Neuronal stem cell (in vitro differentiated cells): Measurements from ENCODE around the gene URM1.
A peak's percentile ranks its signal among the peaks of the same experiment; 100 is the strongest.

Source experiments
- DNase-seq: peaks from one replicate; pipeline ENCODE4 v3.0.0-alpha.2; 2013; ENCODE audit warnings: low spot score
- H2AFZ ChIP-seq: one replicate; pipeline ENCODE4 v1.6.1; 2013; ENCODE audit warnings: mild to moderate bottlenecking, low read length, inconsistent platforms
- H2AK5ac ChIP-seq: 2 replicates; pipeline ENCODE4 v1.6.1; 2013; ENCODE audit warnings: low read depth, mild to moderate bottlenecking, inconsistent platforms, low read length, moderate library complexity, mixed read lengths
- H2BK120ac ChIP-seq: 2 replicates; pipeline ENCODE4 v1.6.1; 2013; ENCODE audit warnings: low read depth, mild to moderate bottlenecking, inconsistent platforms, low read length, moderate library complexity, mixed read lengths
- H2BK12ac ChIP-seq: one replicate; pipeline ENCODE4 v1.6.1; 2013; ENCODE audit warnings: low read length, inconsistent platforms
- H2BK15ac ChIP-seq: 2 replicates; pipeline ENCODE4 v1.6.1; 2013; ENCODE audit warnings: mild to moderate bottlenecking, low read length, inconsistent platforms, mixed read lengths
- H2BK5ac ChIP-seq: one replicate; pipeline ENCODE4 v1.6.1; 2013; ENCODE audit warnings: inconsistent platforms, mild to moderate bottlenecking, low read length, moderate library complexity
- H3K14ac ChIP-seq: one replicate; pipeline ENCODE4 v1.6.1; 2013; ENCODE audit warnings: low read length, inconsistent platforms
- H3K18ac ChIP-seq: 2 replicates; pipeline ENCODE4 v1.6.1; 2013; ENCODE audit warnings: low read length, inconsistent platforms
- H3K23ac ChIP-seq: 2 replicates; pipeline ENCODE4 v1.6.1; 2013; ENCODE audit warnings: low read depth, mild to moderate bottlenecking, mixed read lengths, low read length, inconsistent platforms; ENCODE audit not compliant: poor library complexity
- H3K27ac ChIP-seq: replicated peaks from 3 replicates; pipeline ENCODE4 v1.5.1; 2013; ENCODE audit warnings: low read length, inconsistent platforms
- H3K27me3 ChIP-seq, 3 experiments: 2 replicates each; pipeline ENCODE4 v1.6.1; 2013; ENCODE audit warnings: low read length in 3 of 3, mild to moderate bottlenecking in 2 of 3, inconsistent platforms in 1 of 3, low read depth in 1 of 3, mixed read lengths in 1 of 3, moderate library complexity in 1 of 3; ENCODE audit not compliant: control insufficient read depth in 3 of 3, insufficient read depth in 3 of 3
- H3K36me3 ChIP-seq, 2 donors: replicated peaks in 1 of 2; 2 replicates each; pipeline ENCODE4 v1.6.1; 2013; ENCODE audit warnings: low read length in 2 of 2; ENCODE audit not compliant: control insufficient read depth in 2 of 2, insufficient read depth in 2 of 2
- H3K4ac ChIP-seq: 2 replicates; pipeline ENCODE4 v1.6.1; 2013; ENCODE audit warnings: inconsistent platforms, mild to moderate bottlenecking, low read length, moderate library complexity
- H3K4me1 ChIP-seq, 2 donors: 1 replicate in 1 of 2; 2 replicates in 1 of 2; pipeline ENCODE4 v1.6.1; 2013; ENCODE audit warnings: low read length in 2 of 2, low read depth in 1 of 2; ENCODE audit not compliant: control insufficient read depth in 2 of 2, insufficient read depth in 1 of 2
- H3K4me2 ChIP-seq: one replicate; pipeline ENCODE4 v1.6.1; 2013; ENCODE audit warnings: mild to moderate bottlenecking, low read length, inconsistent platforms; ENCODE audit not compliant: insufficient read depth, poor library complexity, severe bottlenecking
- H3K4me3 ChIP-seq, 2 donors: 2 replicates each; pipeline ENCODE4 v1.5.1; 2013; ENCODE audit warnings: low read length in 2 of 2, mild to moderate bottlenecking in 2 of 2, inconsistent platforms in 1 of 2, moderate library complexity in 1 of 2
- H3K79me1 ChIP-seq: one replicate; pipeline ENCODE4 v1.6.1; 2013; ENCODE audit warnings: low read depth, mild to moderate bottlenecking, inconsistent platforms, low read length, moderate library complexity
- H3K9ac ChIP-seq: one replicate; pipeline ENCODE4 v1.6.1; 2013; ENCODE audit warnings: mild to moderate bottlenecking, low read depth, low read length, inconsistent platforms; ENCODE audit not compliant: poor library complexity
- H3K9me3 ChIP-seq, 2 donors: replicated peaks in 1 of 2; 2 replicates each; pipeline versions ENCODE3 to v1.6.1; 2013; ENCODE audit warnings: low read length in 2 of 2, mild to moderate bottlenecking in 2 of 2, inconsistent platforms in 1 of 2, low read depth in 1 of 2, mixed read lengths in 1 of 2, moderate library complexity in 1 of 2; ENCODE audit not compliant: control insufficient read depth in 2 of 2, insufficient read depth in 1 of 2
- H4K8ac ChIP-seq: one replicate; pipeline ENCODE4 v1.6.1; 2013; ENCODE audit warnings: low read depth, mild to moderate bottlenecking, inconsistent platforms, low read length, moderate library complexity
- H4K91ac ChIP-seq: one replicate; pipeline ENCODE4 v1.6.1; 2013; ENCODE audit warnings: low read length, low read depth, mild to moderate bottlenecking, inconsistent platforms; ENCODE audit not compliant: poor library complexity
- WGBS, 2 donors: extraction: QIAGEN DNeasy Blood & Tissue Kit; methylation state at CpG; one replicate each; pipeline ENCODE4 v1.1.7; 2013; ENCODE audit warnings: missing lambda C conversion rate in 2 of 2, mixed read lengths in 1 of 2; ENCODE audit not compliant: insufficient read length in 2 of 2, insufficient replicate concordance in 1 of 2; ENCODE audit errors: extremely low coverage in 2 of 2; 5-methylcytosine and 5-hydroxymethylcytosine counted together

The URM1 gene

GRCh38 chr9:128349125-128349524 lies 22.0 kb upstream of the URM1 start:
- H3K4me2 ChIP-seq = no peak overlapping the region

GRCh38 chr9:128349772-128350171 lies 21.4 kb upstream of the URM1 start:
- H2BK120ac ChIP-seq = no peak overlapping the region
- peaks cover 19 to 75% of the 10 kb centered on the region in 2 donors for H3K36me3 ChIP-seq
- DNase-seq = no peak
- H4K8ac ChIP-seq = no peak overlapping the region
- H3K4me1 ChIP-seq = no peaks in the 10 kb centered on the region
- no peak overlapping the region for H2AK5ac ChIP-seq
- no peak overlapping the region for H3K4me3 ChIP-seq
- H3K18ac ChIP-seq = no peak overlapping the region
- H3K27ac ChIP-seq = no peak overlapping the region
- no peak overlapping the region for H2BK5ac ChIP-seq
- H3K4me2 ChIP-seq = no peak overlapping the region
- H2AFZ ChIP-seq = no peak overlapping the region
- no peak overlapping the region for H2BK12ac ChIP-seq
- no peak overlapping the region for H2BK15ac ChIP-seq
- no peak overlapping the region for H3K9ac ChIP-seq
- H3K14ac ChIP-seq = no peak overlapping the region
- no peaks in the 10 kb centered on the region for H3K79me1 ChIP-seq
- WGBS, 2 donors = no CpG with 5 or more reads among the region's 6 CpGs
- H3K4ac ChIP-seq = no peak overlapping the region
- H3K27me3 ChIP-seq = no peaks in the 10 kb centered on the region
- H4K91ac ChIP-seq = no peak overlapping the region
- no peak overlapping the region for H3K23ac ChIP-seq
- H3K9me3 ChIP-seq = no peaks in the 10 kb centered on the region

More at GRCh38 chr9:128349125-128349524, 22.0 kb upstream of the URM1 start:
- Histone ChIP-seq H2AFZ (no peak overlapping the region), H3K4ac (no peak overlapping the region), H4K91ac (no peak overlapping the region), H2AK5ac (no peak overlapping the region), H2BK5ac (no peak overlapping the region), H3K9ac (no peak overlapping the region), H3K27me3 (no peaks in the 10 kb centered on the region), H2BK120ac (no peak overlapping the region), H2BK12ac (no peak overlapping the region), H3K36me3 (peaks cover 19 to 77% of the 10 kb centered on the region in 2 donors), H3K14ac (no peak overlapping the region), H3K79me1 (no peaks in the 10 kb centered on the region), H3K27ac (no peak overlapping the region), H3K4me1 (no peaks in the 10 kb centered on the region), H4K8ac (no peak overlapping the region), H3K4me3 (no peak overlapping the region), H3K18ac (no peak overlapping the region), H2BK15ac (no peak overlapping the region), H3K9me3 (no peaks in the 10 kb centered on the region), H3K23ac (no peak overlapping the region)
- no CpG with 5 or more reads among the region's 2 CpGs for WGBS, 2 donors
- DNase-seq = no peak

- peak overlapping the region; percentile 68 for H2BK120ac ChIP-seq
- H3K4me3 ChIP-seq = no peak overlapping the region
- no peak overlapping the region for H3K27ac ChIP-seq
- no peak overlapping the region for H3K4ac ChIP-seq
- H2AK5ac ChIP-seq = no peak overlapping the region
- H3K36me3 ChIP-seq = peaks cover 7 to 54% of the 10 kb centered on the region in 2 donors
- no peak overlapping the region for H3K18ac ChIP-seq
- no peak overlapping the region for H2BK12ac ChIP-seq
- H2AFZ ChIP-seq = no peak overlapping the region
- H3K27me3 ChIP-seq = peaks cover 0 to 16% (median under 1%) of the 10 kb centered on the region in 3 experiments
- H4K8ac ChIP-seq = no peak overlapping the region
- H3K79me1 ChIP-seq = no peaks in the 10 kb centered on the region
- no peaks in the 10 kb centered on the region for H3K4me1 ChIP-seq
- H3K9ac ChIP-seq = no peak overlapping the region
- H3K4me2 ChIP-seq = no peak overlapping the region
- no peak overlapping the region for H2BK5ac ChIP-seq
- no peak overlapping the region for H4K91ac ChIP-seq
- H2BK15ac ChIP-seq = no peak overlapping the region
- WGBS, 2 donors = no CpG with 5 or more reads among the region's 19 CpGs
- H3K23ac ChIP-seq = peak overlapping the region; percentile 61
- H3K9me3 ChIP-seq = no peaks in the 10 kb centered on the region
- DNase-seq = no peak
- H3K14ac ChIP-seq = peak overlapping the region; percentile 90
These were observed 15.7 kb upstream of the URM1 start for GRCh38 chr9:128355451-128355850.

GRCh38 chr9:128358090-128358489 lies 13.1 kb upstream of the URM1 start:
- Histone ChIP-seq H3K79me1 (no peaks in the 10 kb centered on the region), H2BK12ac (no peak overlapping the region), H3K4me3 (no peak overlapping the region), H4K91ac (no peak overlapping the region), H3K23ac (no peak overlapping the region), H3K18ac (no peak overlapping the region), H3K4me1 (peaks cover 3 to 11% of the 10 kb centered on the region in 2 donors), H2AK5ac (no peak overlapping the region), H2BK15ac (no peak overlapping the region), H2BK5ac (no peak overlapping the region), H3K4me2 (no peak overlapping the region), H3K9ac (no peak overlapping the region), H3K4ac (no peak overlapping the region), H3K14ac (no peak overlapping the region), H3K36me3 (peaks cover 2 to 44% of the 10 kb centered on the region in 2 donors), H4K8ac (no peak overlapping the region), H3K27ac (no peak overlapping the region), H3K27me3 (peaks cover 0 to 42% (median 6%) of the 10 kb centered on the region in 3 experiments), H2BK120ac (no peak overlapping the region), H3K9me3 (no peaks in the 10 kb centered on the region), H2AFZ (no peak overlapping the region)
- no CpG with 5 or more reads among the region's 8 CpGs for WGBS, 2 donors
- no peak for DNase-seq
